CD14-positive monocyte (primary cell): ENCODE results near the gene GSTM2. TPM values are rescaled to one million over a fixed set of nuclear protein-coding genes. Genes with fewer than 3 reads are reported as not detected.

Source experiments
- DNase-seq, 3 donors: peaks; one replicate each; pipeline ENCODE4 v3.0.0-alpha.2; 2011 to 2022
- H2AFZ ChIP-seq: 2 replicates; pipeline ENCODE4 v1.6.0; 2012; ENCODE audit warnings: mild to moderate bottlenecking, low read depth, low read length, inconsistent platforms; ENCODE audit not compliant: insufficient read depth, poor library complexity, severe bottlenecking
- H3K27ac ChIP-seq, 2 donors: 1 replicate in 1 of 2; 2 replicates in 1 of 2; pipeline ENCODE4 v1.5.1; 2012 to 2013; ENCODE audit warnings: low read length in 2 of 2, control low read depth in 1 of 2, inconsistent platforms in 1 of 2, low read depth in 1 of 2, mild to moderate bottlenecking in 1 of 2
- H3K27me3 ChIP-seq, 2 donors: one replicate each; pipeline versions ENCODE4 v1.6.0 to v1.6.1; 2011 to 2013; ENCODE audit warnings: low read length in 2 of 2; ENCODE audit not compliant: control insufficient read depth in 2 of 2, insufficient read depth in 2 of 2
- H3K36me3 ChIP-seq, 2 donors: replicated peaks in 1 of 2; 1 replicate in 1 of 2; 2 replicates in 1 of 2; pipeline versions ENCODE4 v1.5.1 to v1.6.1; 2012 to 2013; ENCODE audit warnings: low read length in 2 of 2, control low read depth in 1 of 2, inconsistent platforms in 1 of 2, mild to moderate bottlenecking in 1 of 2; ENCODE audit not compliant: insufficient read depth in 2 of 2, control insufficient read depth in 1 of 2
- H3K4me1 ChIP-seq, 2 donors: 1 replicate in 1 of 2; 2 replicates in 1 of 2; pipeline versions ENCODE4 v1.5.1 to v1.6.1; 2012 to 2013; ENCODE audit warnings: low read length in 2 of 2, control low read depth in 1 of 2, inconsistent platforms in 1 of 2, mild to moderate bottlenecking in 1 of 2, moderate library complexity in 1 of 2; ENCODE audit not compliant: insufficient read depth in 2 of 2, control insufficient read depth in 1 of 2
- H3K4me2 ChIP-seq: replicated peaks from 2 replicates; pipeline ENCODE3; 2012; ENCODE audit warnings: low read length, moderate library complexity, mild to moderate bottlenecking; ENCODE audit not compliant: poor library complexity, severe bottlenecking; ENCODE audit errors: extremely low read depth
- H3K4me3 ChIP-seq, 3 experiments: fragments of 200-600 bp in 1 of 3; sonication (generic) in 1 of 3; replicated peaks in 1 of 3; 1 replicate in 2 of 3; 2 replicates in 1 of 3; pipeline ENCODE4 v1.5.1; 2011 to 2013; ENCODE audit warnings: low read length in 3 of 3, mild to moderate bottlenecking in 3 of 3, control low read depth in 2 of 3, low read depth in 2 of 3, inconsistent platforms in 1 of 3, moderate library complexity in 1 of 3
- H3K79me2 ChIP-seq: 2 replicates; pipeline ENCODE4 v1.6.0; 2012; ENCODE audit warnings: mild to moderate bottlenecking, control low read depth, inconsistent platforms, low read length, moderate library complexity; ENCODE audit not compliant: insufficient read depth
- H3K9ac ChIP-seq: 2 replicates; pipeline ENCODE4 v1.6.0; 2017; ENCODE audit warnings: low read length, mild to moderate bottlenecking; ENCODE audit not compliant: insufficient read depth, poor library complexity, severe bottlenecking
- H3K9me3 ChIP-seq, 2 donors: replicated peaks in 1 of 2; 1 replicate in 1 of 2; 2 replicates in 1 of 2; pipeline versions ENCODE4 v1.5.1 to v1.6.1; 2012 to 2013; ENCODE audit warnings: low read length in 2 of 2, control low read depth in 1 of 2; ENCODE audit not compliant: control insufficient read depth in 1 of 2, insufficient read depth in 1 of 2
- H4K20me1 ChIP-seq: 2 replicates; pipeline ENCODE4 v1.6.0; 2012; ENCODE audit warnings: mild to moderate bottlenecking, low read length, control low read depth, moderate library complexity; ENCODE audit not compliant: insufficient read depth
- H3K27ac Mint-ChIP-seq, 7 donors: one replicate each; pipeline ENCODE4 v1.8.0; 2020; ENCODE audit warnings: mild to moderate bottlenecking in 7 of 7, mixed read lengths in 7 of 7, moderate library complexity in 6 of 7, inconsistent platforms in 2 of 7
- H3K27me3 Mint-ChIP-seq, 3 donors: one replicate each; pipeline ENCODE4 v1.8.0; 2021 to 2022; ENCODE audit warnings: low read depth in 3 of 3, mild to moderate bottlenecking in 3 of 3, mixed read lengths in 3 of 3, moderate library complexity in 3 of 3, inconsistent platforms in 1 of 3
- H3K36me3 Mint-ChIP-seq, 2 donors: one replicate each; pipeline ENCODE4 v1.8.0; 2020; ENCODE audit warnings: mixed read lengths in 2 of 2, inconsistent platforms in 1 of 2, mild to moderate bottlenecking in 1 of 2
- H3K4me1 Mint-ChIP-seq: one replicate; pipeline ENCODE4 v1.8.0; 2020; ENCODE audit warnings: mild to moderate bottlenecking, mixed read lengths
- H3K4me3 Mint-ChIP-seq, 2 donors: one replicate each; pipeline ENCODE4 v1.8.0; 2020; ENCODE audit warnings: mild to moderate bottlenecking in 2 of 2, mixed read lengths in 2 of 2, moderate library complexity in 1 of 2
- H3K9me3 Mint-ChIP-seq, 7 donors: one replicate each; pipeline ENCODE4 v1.8.0; 2020 to 2022; ENCODE audit warnings: mixed read lengths in 7 of 7, mild to moderate bottlenecking in 6 of 7, moderate library complexity in 6 of 7, inconsistent platforms in 2 of 7
- CTCF ChIP-seq: fragments of 200-600 bp; IDR thresholded peaks from one replicate; pipeline ENCODE4 v1.8.0; 2022; ENCODE audit warnings: antibody characterized with exemption, mild to moderate bottlenecking
- WGBS: methylation state at CpG from one replicate; pipeline ENCODE4 v1.1.5; 2013; ENCODE audit warnings: missing lambda C conversion rate; ENCODE audit not compliant: insufficient coverage; 5-methylcytosine and 5-hydroxymethylcytosine counted together
- intact Hi-C, 2 donors: fragments of 100-400 bp; cut with micrococcal nuclease; formaldehyde crosslinking; loops; one replicate each; pipeline versions ENCODE4 v1.15.0 to v1.15.1; 2023
- polyA plus RNA-seq, 3 donors: library from polyadenylated mRNA; depleted of rRNA in 1 of 3; unstranded in 2 of 3; stranded (reverse) in 1 of 3; fragments of 300-500 nt in 2 of 3; fragments of >200 nt in 1 of 3; fragmentation: Illumina TruSeq in 2 of 3; gene quantifications; 1 replicate in 2 of 3; 2 replicates in 1 of 3; pipeline ENCODE4 v1.2.3, GENCODE V29; 2012 to 2021

The GSTM2 gene
- polyA plus RNA-seq, 3 donors = 1.5 to 12.0 (median 6.3) TPM

- Histone ChIP-seq H3K4me1 (peaks cover 31 to 37% of the 10 kb centered on the region in 2 donors), H3K36me3 (peaks cover 0 to 3% of the 10 kb centered on the region in 2 donors), H3K27ac (no peak overlapping the region), H4K20me1 (no peaks in the 10 kb centered on the region), H2AFZ (no peak overlapping the region), H3K9me3 (no peaks in the 10 kb centered on the region), H3K27me3 (no peaks in the 10 kb centered on the region), H3K4me3 (no peak overlapping the region), H3K79me2 (no peaks in the 10 kb centered on the region), H3K9ac (no peak overlapping the region), H3K4me2 (no peak overlapping the region)
- Mint-ChIP-seq H3K36me3 (peaks cover 8 to 14% of the 10 kb centered on the region in 2 donors), H3K27ac (peak overlapping the region in 1 of 7 donors; percentile 1), H3K4me1 (peaks cover 47% of the 10 kb centered on the region), H3K4me3 (no peak overlapping the region), H3K9me3 (peaks cover 0 to 1% (median 0%) of the 10 kb centered on the region in 7 donors), H3K27me3 (peaks cover 0 to 4% (median 3%) of the 10 kb centered on the region in 3 donors)
- no peak for DNase-seq
- intact Hi-C loops = no loop called here
- TF ChIP-seq CTCF = no peak
- 75% methylated on average over 2 of the region's 2 CpGs for WGBS
Measured at GRCh38 chr1:109661391-109661790, 6.5 kb upstream of the GSTM2 start.

- Mint-ChIP-seq H3K27ac (peak overlapping the region in 1 of 7 donors; percentile 28), H3K4me3 (no peak overlapping the region), H3K27me3 (peaks cover 0 to 8% (median 2%) of the 10 kb centered on the region in 3 donors), H3K4me1 (peaks cover 37% of the 10 kb centered on the region), H3K36me3 (peaks cover 6 to 10% of the 10 kb centered on the region in 2 donors), H3K9me3 (peaks cover 0 to under 1% (median 0%) of the 10 kb centered on the region in 7 donors)
- Histone ChIP-seq H3K79me2 (no peaks in the 10 kb centered on the region), H4K20me1 (no peaks in the 10 kb centered on the region), H3K36me3 (peaks cover 0 to 3% of the 10 kb centered on the region in 2 donors), H3K4me3 (no peak overlapping the region), H3K9ac (no peak overlapping the region), H3K27ac (no peak overlapping the region), H3K9me3 (no peaks in the 10 kb centered on the region), H3K4me2 (no peak overlapping the region), H3K27me3 (no peaks in the 10 kb centered on the region), H3K4me1 (peaks cover 20 to 22% of the 10 kb centered on the region in 2 donors), H2AFZ (no peak overlapping the region)
- intact Hi-C loops = no loop called here
- TF ChIP-seq CTCF = no peak
- no CpG with 5 or more reads among the region's 1 CpG for WGBS
- no peak for DNase-seq
Measured at GRCh38 chr1:109664671-109665070, 3.2 kb upstream of the GSTM2 start.
